Ishikawa (cell line): ENCODE data around the gene ODF4.

Source experiments
- CEBPB ChIP-seq: IDR thresholded peaks from 2 replicates; pipeline ENCODE4 v1.6.1; 2012
- CREB1 ChIP-seq: IDR thresholded peaks from 2 replicates; pipeline ENCODE4 v1.6.1; 2012; ENCODE audit warnings: low read depth
- EGR1 ChIP-seq: IDR thresholded peaks from 2 replicates; pipeline ENCODE4 v1.6.1; 2012
- EP300 ChIP-seq: IDR thresholded peaks from 2 replicates; pipeline ENCODE4 v1.6.1; 2012; ENCODE audit warnings: borderline replicate concordance
- FOXM1 ChIP-seq: IDR thresholded peaks from 2 replicates; pipeline ENCODE4 v1.6.1; 2012; ENCODE audit warnings: low read depth, borderline replicate concordance
- TAF1 ChIP-seq: IDR thresholded peaks from 2 replicates; pipeline ENCODE4 v1.6.1; 2012; ENCODE audit warnings: low read depth, mild to moderate bottlenecking
- TEAD4 ChIP-seq: IDR thresholded peaks from 2 replicates; pipeline ENCODE4 v1.6.1; 2012
- TF ChIP-seq, protein P1 (sequence below): IDR thresholded peaks from 2 replicates; pipeline ENCODE4 v1.6.1; 2012
- TF ChIP-seq, protein P2 (sequence below): IDR thresholded peaks from 2 replicates; pipeline ENCODE4 v1.6.1; 2012
- TF ChIP-seq, protein P3 (sequence below): IDR thresholded peaks from 2 replicates; pipeline ENCODE4 v1.6.1; 2012; ENCODE audit warnings: low read depth, mild to moderate bottlenecking

DNA sequence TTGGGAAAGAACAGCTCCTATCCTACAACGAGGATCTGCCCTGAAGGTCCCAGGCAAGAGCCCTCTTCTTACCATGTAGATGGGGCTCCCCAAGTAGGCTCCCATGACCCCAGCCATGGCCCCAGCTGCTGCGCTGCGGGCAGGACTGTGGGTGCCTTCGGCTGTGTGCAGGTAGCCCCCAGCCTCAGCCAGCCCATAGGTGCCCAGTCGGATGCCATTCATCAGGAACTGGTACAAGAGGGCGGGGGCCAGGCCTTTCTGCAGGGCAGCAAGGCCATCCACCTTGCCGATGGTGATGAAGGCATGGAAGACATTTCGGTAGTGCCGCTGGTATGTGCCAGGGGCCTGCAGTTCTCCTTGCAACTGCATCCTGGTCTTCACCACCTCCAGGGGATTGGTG, 45.3 kb upstream of the ODF4 start:
- TF ChIP-seq TAF1 = no peak
- TF ChIP-seq, protein P1, sequence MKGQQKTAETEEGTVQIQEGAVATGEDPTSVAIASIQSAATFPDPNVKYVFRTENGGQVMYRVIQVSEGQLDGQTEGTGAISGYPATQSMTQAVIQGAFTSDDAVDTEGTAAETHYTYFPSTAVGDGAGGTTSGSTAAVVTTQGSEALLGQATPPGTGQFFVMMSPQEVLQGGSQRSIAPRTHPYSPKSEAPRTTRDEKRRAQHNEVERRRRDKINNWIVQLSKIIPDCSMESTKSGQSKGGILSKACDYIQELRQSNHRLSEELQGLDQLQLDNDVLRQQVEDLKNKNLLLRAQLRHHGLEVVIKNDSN = no peak
- TF ChIP-seq CREB1 = no peak
- TF ChIP-seq EGR1 = no peak
- TF ChIP-seq, protein P2, sequence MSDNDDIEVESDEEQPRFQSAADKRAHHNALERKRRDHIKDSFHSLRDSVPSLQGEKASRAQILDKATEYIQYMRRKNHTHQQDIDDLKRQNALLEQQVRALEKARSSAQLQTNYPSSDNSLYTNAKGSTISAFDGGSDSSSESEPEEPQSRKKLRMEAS = no peak
- TF ChIP-seq, protein P3, sequence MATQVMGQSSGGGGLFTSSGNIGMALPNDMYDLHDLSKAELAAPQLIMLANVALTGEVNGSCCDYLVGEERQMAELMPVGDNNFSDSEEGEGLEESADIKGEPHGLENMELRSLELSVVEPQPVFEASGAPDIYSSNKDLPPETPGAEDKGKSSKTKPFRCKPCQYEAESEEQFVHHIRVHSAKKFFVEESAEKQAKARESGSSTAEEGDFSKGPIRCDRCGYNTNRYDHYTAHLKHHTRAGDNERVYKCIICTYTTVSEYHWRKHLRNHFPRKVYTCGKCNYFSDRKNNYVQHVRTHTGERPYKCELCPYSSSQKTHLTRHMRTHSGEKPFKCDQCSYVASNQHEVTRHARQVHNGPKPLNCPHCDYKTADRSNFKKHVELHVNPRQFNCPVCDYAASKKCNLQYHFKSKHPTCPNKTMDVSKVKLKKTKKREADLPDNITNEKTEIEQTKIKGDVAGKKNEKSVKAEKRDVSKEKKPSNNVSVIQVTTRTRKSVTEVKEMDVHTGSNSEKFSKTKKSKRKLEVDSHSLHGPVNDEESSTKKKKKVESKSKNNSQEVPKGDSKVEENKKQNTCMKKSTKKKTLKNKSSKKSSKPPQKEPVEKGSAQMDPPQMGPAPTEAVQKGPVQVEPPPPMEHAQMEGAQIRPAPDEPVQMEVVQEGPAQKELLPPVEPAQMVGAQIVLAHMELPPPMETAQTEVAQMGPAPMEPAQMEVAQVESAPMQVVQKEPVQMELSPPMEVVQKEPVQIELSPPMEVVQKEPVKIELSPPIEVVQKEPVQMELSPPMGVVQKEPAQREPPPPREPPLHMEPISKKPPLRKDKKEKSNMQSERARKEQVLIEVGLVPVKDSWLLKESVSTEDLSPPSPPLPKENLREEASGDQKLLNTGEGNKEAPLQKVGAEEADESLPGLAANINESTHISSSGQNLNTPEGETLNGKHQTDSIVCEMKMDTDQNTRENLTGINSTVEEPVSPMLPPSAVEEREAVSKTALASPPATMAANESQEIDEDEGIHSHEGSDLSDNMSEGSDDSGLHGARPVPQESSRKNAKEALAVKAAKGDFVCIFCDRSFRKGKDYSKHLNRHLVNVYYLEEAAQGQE = no peak
- no peak for TF ChIP-seq FOXM1
- TF ChIP-seq EP300 = no peak
- TF ChIP-seq CEBPB = no peak
- no peak for TF ChIP-seq TEAD4
